ENCODE data around the gene PITX1.

The PITX1 gene

DNA sequence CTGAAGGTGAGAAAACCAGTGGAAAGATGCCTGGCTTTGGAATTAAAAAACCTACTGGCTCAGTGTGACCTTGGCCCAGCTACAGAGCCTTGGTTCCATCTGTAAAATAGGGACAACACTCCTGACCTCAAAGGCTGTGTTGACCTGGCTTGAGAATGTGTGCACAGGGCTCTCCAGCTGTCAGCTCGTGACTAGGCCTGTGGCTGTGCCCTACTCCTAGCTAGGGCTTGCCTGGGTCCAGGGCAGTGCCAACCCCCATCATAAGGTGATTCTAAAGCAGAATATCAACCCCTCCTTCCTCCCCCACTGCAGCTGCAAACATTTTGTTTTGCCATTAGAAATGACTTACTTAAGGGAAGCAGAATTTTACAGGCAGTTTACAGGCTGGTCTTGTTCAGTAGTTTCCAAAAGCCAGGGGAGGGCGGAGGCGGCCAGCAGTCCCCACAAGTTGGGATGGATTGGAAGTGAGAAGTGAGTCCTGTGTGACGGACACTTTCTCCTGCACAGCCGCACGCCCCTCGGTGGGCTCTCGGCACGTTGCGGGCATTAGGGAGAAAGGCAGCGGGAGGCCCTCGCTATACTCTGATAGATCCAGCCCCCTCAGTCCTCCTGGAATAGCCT is 7.3 kb downstream of the PITX1 start:
- TF ChIP-seq CTCF (IDR thresholded peaks at IDR 0.05; ENCODE audit: low read depth, low read length) (no peak), EZH2phosphoT487 (IDR thresholded peaks at IDR 0.05; ENCODE audit: low read depth) (no peak)
- H3K9me3 ChIP-seq (ENCODE audit: insufficient read depth, low read length): no peaks in the 10 kb centered on the region
- H2AFZ ChIP-seq (ENCODE audit: low read depth, low read length): no peak overlapping the region
- no peak overlapping the region for H3K4me3 ChIP-seq (ENCODE audit: low read length)
- H3K4me2 ChIP-seq (ENCODE audit: low read length): no peak overlapping the region
- no peak overlapping the region for H3K9ac ChIP-seq (ENCODE audit: low read length)
- no peaks in the 10 kb centered on the region for H3K27me3 ChIP-seq (ENCODE audit: low read depth, low read length)
- H3K79me2 ChIP-seq (ENCODE audit: low read length): peaks cover 16% of the 10 kb centered on the region
- H3K36me3 ChIP-seq (replicated peaks; ENCODE audit: low read depth, low read length): no peaks in the 10 kb centered on the region
- no peak overlapping the region for H3K27ac ChIP-seq (ENCODE audit: low read length)
- peaks cover 5% of the 10 kb centered on the region; the same call in 1 of the 2 replicates for H4K20me1 ChIP-seq (ENCODE audit: insufficient read depth, low read length)
- peaks cover 1% of the 10 kb centered on the region for H3K4me1 ChIP-seq (ENCODE audit: low read length)

DNA sequence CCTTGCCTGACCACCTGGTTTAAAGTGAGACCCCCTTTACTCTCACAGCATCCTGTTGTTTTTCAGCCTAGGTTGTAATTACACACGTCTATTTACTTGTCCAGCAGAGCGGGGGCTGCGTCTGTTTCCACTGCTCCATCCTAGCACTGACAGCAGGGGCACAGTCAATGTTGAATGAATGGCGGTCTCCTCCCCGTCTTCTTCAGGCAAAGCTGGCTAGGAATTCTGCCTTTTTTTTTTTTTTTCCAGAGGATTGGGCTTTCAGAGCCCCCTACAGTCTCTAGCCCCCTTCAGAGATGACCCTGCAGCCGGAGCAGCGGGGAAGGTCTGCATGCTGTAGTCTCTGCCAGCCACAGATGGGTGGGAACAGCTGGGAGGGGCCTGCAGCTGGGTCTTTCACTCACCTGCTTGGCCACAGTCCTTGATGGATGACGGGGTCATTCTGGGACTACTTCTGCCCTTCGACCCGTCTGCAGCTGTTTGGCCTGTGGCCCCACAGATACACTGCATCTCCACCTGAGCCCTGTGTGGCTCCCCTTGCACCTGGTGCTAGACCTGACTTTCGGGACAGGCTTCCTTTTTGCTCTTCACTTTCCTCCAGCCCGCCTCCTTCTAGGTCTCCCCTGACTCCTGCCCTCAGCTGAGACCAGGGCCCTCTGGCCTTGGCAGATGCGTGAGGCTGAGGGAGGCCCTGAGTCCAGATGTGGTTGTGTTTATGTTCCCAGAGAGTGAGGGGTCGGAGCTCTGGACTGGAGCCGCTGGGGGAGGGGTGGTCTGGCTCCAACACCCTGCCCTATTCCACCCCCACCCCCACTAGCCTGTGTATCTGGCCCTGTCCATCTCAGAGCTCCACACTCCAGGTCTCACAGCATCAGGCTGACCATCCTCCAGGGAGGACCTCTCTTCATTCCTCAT is 8.0 kb downstream of the PITX1 start:
- H3K9ac ChIP-seq (ENCODE audit: low read length): no peak overlapping the region
- H4K20me1 ChIP-seq (ENCODE audit: insufficient read depth, low read length): peaks cover 3% of the 10 kb centered on the region; the same call in 1 of the 2 replicates
- H3K79me2 ChIP-seq (ENCODE audit: low read length): peaks cover 9% of the 10 kb centered on the region
- no peaks in the 10 kb centered on the region for H3K36me3 ChIP-seq (replicated peaks; ENCODE audit: low read depth, low read length)
- no peak overlapping the region for H3K27ac ChIP-seq (ENCODE audit: low read length)
- no peak overlapping the region for H2AFZ ChIP-seq (ENCODE audit: low read depth, low read length)
- H3K4me3 ChIP-seq (ENCODE audit: low read length): no peak overlapping the region
- TF ChIP-seq CTCF (IDR thresholded peaks at IDR 0.05; ENCODE audit: low read depth, low read length) (no peak), EZH2phosphoT487 (IDR thresholded peaks at IDR 0.05; ENCODE audit: low read depth) (no peak)
- no peaks in the 10 kb centered on the region for H3K9me3 ChIP-seq (ENCODE audit: insufficient read depth, low read length)
- H3K27me3 ChIP-seq (ENCODE audit: low read depth, low read length): no peaks in the 10 kb centered on the region
- no peak overlapping the region for H3K4me2 ChIP-seq (ENCODE audit: low read length)
- no peaks in the 10 kb centered on the region for H3K4me1 ChIP-seq (ENCODE audit: low read length)

GRCh38 chr5:135024956-135025729 is 8.9 kb downstream of the PITX1 start:
- H3K27me3 ChIP-seq (ENCODE audit: low read depth, low read length): no peaks in the 10 kb centered on the region
- H3K4me2 ChIP-seq (ENCODE audit: low read length): no peak overlapping the region
- no peak overlapping the region for H2AFZ ChIP-seq (ENCODE audit: low read depth, low read length)
- H3K4me1 ChIP-seq (ENCODE audit: low read length): no peaks in the 10 kb centered on the region
- no peaks in the 10 kb centered on the region for H3K9me3 ChIP-seq (ENCODE audit: insufficient read depth, low read length)
- no peak overlapping the region for H3K9ac ChIP-seq (ENCODE audit: low read length)
- H3K36me3 ChIP-seq (replicated peaks; ENCODE audit: low read depth, low read length): no peaks in the 10 kb centered on the region
- H3K27ac ChIP-seq (ENCODE audit: low read length): no peak overlapping the region
- H3K4me3 ChIP-seq (ENCODE audit: low read length): no peak overlapping the region
- TF ChIP-seq CTCF (IDR thresholded peaks at IDR 0.05; ENCODE audit: low read depth, low read length) (no peak), EZH2phosphoT487 (IDR thresholded peaks at IDR 0.05; ENCODE audit: low read depth) (no peak)
- H3K79me2 ChIP-seq (ENCODE audit: low read length): peaks cover under 1% of the 10 kb centered on the region; the same call in 1 of the 2 replicates
- peaks cover 3% of the 10 kb centered on the region; the same call in 1 of the 2 replicates for H4K20me1 ChIP-seq (ENCODE audit: insufficient read depth, low read length)
